G401 (cell line): ENCODE data around the gene WWC1. TPM values are rescaled to one million over a fixed set of nuclear protein-coding genes. Genes with fewer than 3 reads are reported as not detected.
"Not testable (repeated sequence)": the region's sequence is repeated elsewhere in the genome, so short reads cannot be mapped to it uniquely, and the experiment has no call there.

ENCODE experiments used
- DNase-seq: peaks from one replicate; pipeline ENCODE4 v3.0.0-alpha.2; 2015; ENCODE audit warnings: low spot score
- in situ Hi-C: cut with HindIII; loops from 2 replicates; pipeline ENCODE4 v1.10.0; 2016; ENCODE audit warnings: low sequenced_read_pairs, mixed read lengths
- total RNA-seq: library from RNA; depleted of rRNA; stranded (reverse); fragments of >200 nt; shearing (Covaris generic); gene quantifications from 2 replicates; pipeline ENCODE4 v1.2.3, GENCODE V29; 2014

WWC1 gene
- total RNA-seq, 1 experiment from 2014 or later = 37.0 TPM

GRCh38 chr5:168423478-168423877 is 132.0 kb downstream of the WWC1 start:
- in situ Hi-C loops = no loop called here
- no peak for DNase-seq

DNA sequence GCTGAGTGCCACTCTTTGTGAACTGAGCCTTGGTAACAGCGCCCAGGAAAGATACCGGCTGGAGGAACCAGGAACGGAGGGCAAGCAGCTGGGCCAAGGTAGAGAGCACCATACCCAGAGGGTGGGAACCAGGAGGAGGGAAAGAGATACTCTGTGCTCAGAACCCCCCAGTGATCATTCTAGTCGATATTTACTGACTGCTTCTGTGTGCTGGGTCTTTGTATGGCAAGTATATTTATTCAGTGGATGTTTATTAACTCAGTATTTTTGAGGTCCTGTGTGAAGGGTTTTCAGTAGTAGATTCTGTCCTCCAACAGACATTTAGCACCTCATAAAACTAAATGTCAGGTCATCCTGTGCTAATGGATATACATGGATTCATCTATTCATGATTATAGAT is 132.5 kb downstream of the WWC1 start:
- DNase-seq = no peak
- in situ Hi-C loops = no loop called here

DNA sequence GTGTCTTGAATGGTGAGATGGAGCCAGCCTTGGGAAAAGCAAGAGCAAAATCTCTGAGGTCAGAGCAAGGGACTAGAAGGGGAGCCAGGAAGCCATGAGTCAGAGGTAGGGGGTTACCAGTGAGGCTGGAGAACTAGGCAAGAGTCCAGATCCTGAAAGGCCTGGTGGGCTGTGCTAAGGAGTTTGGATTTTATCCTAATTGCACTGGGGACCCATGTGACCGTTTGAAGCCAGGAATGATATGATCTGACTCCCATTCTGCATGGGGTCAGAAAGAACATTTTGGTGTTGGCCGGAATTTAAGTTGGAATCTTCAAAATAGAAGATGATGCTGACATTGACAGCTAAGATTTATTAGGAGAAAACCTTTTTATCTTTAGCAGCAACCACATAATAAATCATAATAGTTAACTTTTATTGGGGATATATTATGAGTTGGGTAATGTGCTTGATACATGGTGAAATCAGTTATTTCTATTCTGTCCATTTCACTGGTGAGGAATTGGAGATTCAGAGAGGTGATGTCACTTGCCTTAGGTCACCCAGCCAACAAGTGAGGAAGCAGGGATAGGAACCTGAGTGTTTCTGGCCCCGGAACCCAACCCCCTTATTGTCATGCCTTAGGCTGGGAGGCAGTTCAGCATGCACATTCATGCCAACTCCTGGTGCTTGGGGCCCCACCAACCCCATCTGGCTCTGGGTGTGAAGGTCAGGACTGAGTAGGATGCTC is 133.3 kb downstream of the WWC1 start:
- in situ Hi-C loops = no loop called here
- DNase-seq = no peak

- in situ Hi-C loops = no loop called here
- no peak for DNase-seq
Measured at GRCh38 chr5:168426007-168426863, 134.8 kb downstream of the WWC1 start.

- no peak for DNase-seq
- in situ Hi-C loops = no loop called here
Measured at GRCh38 chr5:168426864-168427172, 135.4 kb downstream of the WWC1 start.

- DNase-seq = no peak
- in situ Hi-C loops = no loop called here
Measured at GRCh38 chr5:168427224-168427623, 135.8 kb downstream of the WWC1 start.

GRCh38 chr5:168428552-168428951 is 137.1 kb downstream of the WWC1 start:
- DNase-seq = no peak
- in situ Hi-C loops = no loop called here

DNA sequence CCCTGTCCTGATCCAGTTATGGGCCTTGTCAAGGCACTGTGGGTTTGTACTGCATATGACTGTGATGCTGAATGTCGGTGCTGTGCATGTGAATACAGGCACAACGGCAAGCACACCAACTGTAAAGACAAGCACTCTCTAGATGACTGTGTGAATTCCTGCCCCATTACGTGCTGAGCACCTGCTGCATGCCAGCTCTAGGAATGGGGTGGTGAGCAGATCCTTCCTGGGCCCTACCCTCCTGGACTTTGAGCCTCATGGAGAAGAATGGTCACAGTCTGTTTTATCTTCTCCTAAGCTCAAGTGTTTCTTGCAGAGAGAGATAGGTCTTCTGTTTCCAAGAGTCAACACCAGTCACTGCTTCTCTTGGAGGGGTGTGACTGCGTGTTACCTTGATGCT is 138.9 kb downstream of the WWC1 start:
- in situ Hi-C loops = no loop called here
- DNase-seq = no peak

GRCh38 chr5:168432903-168433302 is 141.5 kb downstream of the WWC1 start:
- in situ Hi-C loops = no loop called here

GRCh38 chr5:168434001-168434400 is 142.6 kb downstream of the WWC1 start:
- in situ Hi-C loops = no loop called here
- DNase-seq = peak; percentile 23

More at GRCh38 chr5:168432903-168433302, 141.5 kb downstream of the WWC1 start:
- DNase-seq = no peak

DNA sequence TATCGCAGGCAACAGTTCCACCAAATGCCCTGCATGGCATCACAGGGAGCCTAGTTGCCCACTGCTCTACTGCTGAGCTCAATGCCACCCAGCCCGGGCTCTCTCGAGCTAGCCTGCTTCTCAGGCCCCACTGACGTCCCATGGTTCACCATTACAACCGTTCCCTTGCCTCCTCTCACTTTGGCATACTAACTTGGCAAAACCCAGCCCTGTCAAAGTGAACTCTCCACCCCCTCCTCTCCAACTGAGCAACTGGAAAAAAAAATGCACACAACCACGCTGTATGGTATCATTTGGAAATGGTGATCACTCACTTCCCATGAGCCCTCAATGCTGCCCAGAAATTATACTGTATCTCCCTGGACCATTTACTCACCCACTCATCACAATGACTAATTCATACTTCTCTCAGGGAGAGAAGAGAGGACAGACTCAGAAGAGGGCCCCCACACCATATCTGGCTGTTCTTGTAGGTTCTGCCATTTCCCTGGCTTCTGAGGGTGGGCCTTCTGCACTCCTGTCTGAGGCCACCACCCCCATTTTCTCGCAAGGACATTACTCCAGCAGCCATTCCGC is 143.4 kb downstream of the WWC1 start:
- no peak for DNase-seq
- in situ Hi-C loops = no loop called here

GRCh38 chr5:168435340-168435739 is 143.9 kb downstream of the WWC1 start:
- DNase-seq, in situ Hi-C loops: not testable (repeated sequence)

DNA sequence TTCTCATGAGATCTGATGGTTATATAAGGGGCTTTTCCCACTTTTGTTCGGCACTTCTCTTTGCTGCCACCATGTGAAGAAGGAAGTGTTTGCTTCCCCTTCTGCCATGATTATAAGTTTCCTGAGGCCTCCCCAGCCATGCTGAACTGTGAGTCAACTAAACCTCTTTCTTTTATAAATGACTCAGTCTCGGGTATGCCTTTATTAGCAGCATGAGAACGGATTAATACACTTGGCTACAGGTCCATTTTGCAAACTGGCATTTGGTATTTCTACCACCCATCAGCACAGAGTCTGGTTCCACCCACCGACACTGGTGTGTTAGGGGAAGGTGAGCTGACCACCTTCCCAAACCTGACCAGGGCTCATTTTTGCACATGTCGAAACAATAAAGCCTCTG is 146.9 kb downstream of the WWC1 start:
- in situ Hi-C loops = no loop called here
- no peak for DNase-seq

DNA sequence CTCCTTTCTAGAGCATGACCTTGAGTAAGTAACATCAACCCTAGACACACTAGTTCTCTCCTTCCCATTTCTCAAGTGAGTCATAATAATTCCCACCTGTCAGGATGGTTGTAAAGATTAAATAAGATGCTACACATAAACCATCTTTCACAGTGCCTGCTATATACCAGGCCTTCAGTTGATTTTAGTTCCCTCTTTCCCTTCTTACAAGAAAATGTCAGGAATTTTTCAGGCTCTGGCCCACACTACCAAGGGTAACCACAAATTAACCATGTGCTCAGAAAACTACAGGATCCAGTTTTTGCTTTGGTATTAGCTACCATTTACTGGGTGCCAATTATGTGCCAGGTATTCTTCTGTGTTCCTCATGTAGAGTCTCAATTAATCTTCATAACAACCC is 152.1 kb downstream of the WWC1 start:
- no peak for DNase-seq
- in situ Hi-C loops = no loop called here

GRCh38 chr5:168443950-168444700 is 152.7 kb downstream of the WWC1 start:
- in situ Hi-C loops = no loop called here
- no peak for DNase-seq

GRCh38 chr5:168446983-168447619 is 155.7 kb downstream of the WWC1 start:
- DNase-seq = no peak
- in situ Hi-C loops = no loop called here

- in situ Hi-C loops = no loop called here
- no peak for DNase-seq
Measured at GRCh38 chr5:168447808-168448207, 156.4 kb downstream of the WWC1 start.

DNA sequence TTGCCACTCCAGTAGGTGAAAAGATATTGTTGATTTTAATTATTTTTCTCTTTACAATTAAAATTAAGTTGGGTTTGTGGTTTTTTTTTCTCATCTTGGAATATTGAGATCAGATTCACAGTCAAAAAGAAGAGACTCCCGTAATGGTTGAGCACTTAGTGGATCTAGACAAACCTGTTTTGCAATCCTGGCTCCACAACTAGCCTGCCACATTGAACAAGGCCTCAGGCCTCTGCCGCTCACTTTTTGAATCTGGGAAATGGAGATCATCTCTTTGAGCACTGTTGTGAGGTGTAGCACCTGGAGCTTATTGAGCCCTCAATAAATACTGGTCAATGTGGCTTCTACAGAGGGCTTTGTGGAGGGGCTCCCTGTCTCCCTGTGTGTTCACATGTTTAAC is 157.7 kb downstream of the WWC1 start:
- DNase-seq = no peak
- in situ Hi-C loops = no loop called here

DNA sequence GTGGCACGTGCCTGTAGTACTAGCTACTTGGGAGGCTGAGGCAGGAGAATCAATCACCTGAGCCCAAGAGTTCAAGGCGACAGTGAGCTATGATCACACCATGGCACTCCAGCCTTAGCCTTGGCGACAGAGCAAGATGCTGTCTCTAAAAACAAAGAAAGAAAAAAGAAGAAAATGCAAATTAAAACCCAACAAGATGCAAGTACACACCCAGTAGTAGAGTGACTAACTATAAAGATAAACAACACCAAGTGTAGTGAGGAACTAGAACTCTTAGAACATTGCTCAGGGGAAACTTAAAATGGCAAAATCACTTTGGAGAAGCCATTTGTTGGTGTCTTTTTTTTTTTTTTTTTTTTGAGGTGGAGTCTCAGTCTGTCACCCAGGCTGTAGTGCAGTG is 160.1 kb downstream of the WWC1 start:
- in situ Hi-C loops = no loop called here
- no peak for DNase-seq
